Fibroblast of lung (primary cell): ENCODE results near the gene DLG4. TPM values are rescaled to one million over a fixed set of nuclear protein-coding genes. Genes with fewer than 3 reads are reported as not detected.

Experiments used
- DNase-seq, 2 donors: peaks; one replicate each; pipeline versions ENCODE4 v3.0.0 to v3.0.0-alpha.2; 2010; ENCODE audit warnings: low read depth in 2 of 2
- H2AFZ ChIP-seq: 2 replicates; pipeline ENCODE4 v1.5.1; 2012; ENCODE audit warnings: low read length, control low read depth, inconsistent platforms
- H3K27ac ChIP-seq: 2 replicates; pipeline ENCODE4 v1.5.1; 2011; ENCODE audit warnings: low read length, control low read depth; ENCODE audit not compliant: insufficient read depth
- H3K27me3 ChIP-seq: 2 replicates; pipeline ENCODE4 v1.5.1; 2011; ENCODE audit warnings: mild to moderate bottlenecking, low read length; ENCODE audit not compliant: control insufficient read depth, insufficient read depth
- H3K36me3 ChIP-seq: 2 replicates; pipeline ENCODE4 v1.5.1; 2011; ENCODE audit warnings: low read length; ENCODE audit not compliant: control insufficient read depth, insufficient read depth
- H3K4me1 ChIP-seq: 2 replicates; pipeline ENCODE4 v1.5.1; 2011; ENCODE audit warnings: low read length; ENCODE audit not compliant: control insufficient read depth, insufficient read depth; ENCODE audit errors: extremely low read depth
- H3K4me2 ChIP-seq: 2 replicates; pipeline ENCODE4 v1.5.1; 2011; ENCODE audit warnings: low read length, control low read depth; ENCODE audit not compliant: insufficient read depth; ENCODE audit errors: extremely low read depth
- H3K4me3 ChIP-seq, 4 experiments: fragments of 200-600 bp in 1 of 4; sonication (generic) in 1 of 4; replicated peaks in 1 of 4; 2 replicates each; pipeline ENCODE4 v1.5.1; 2011 to 2016; ENCODE audit warnings: low read length in 4 of 4, low read depth in 3 of 4, mild to moderate bottlenecking in 3 of 4, control low read depth in 2 of 4, inconsistent platforms in 1 of 4, mixed read lengths in 1 of 4; ENCODE audit not compliant: insufficient read depth in 1 of 4; ENCODE audit errors: control extremely low read depth in 1 of 4
- H3K79me2 ChIP-seq: 2 replicates; pipeline ENCODE4 v1.5.1; 2012; ENCODE audit warnings: mild to moderate bottlenecking, low read length, inconsistent platforms; ENCODE audit not compliant: control insufficient read depth, insufficient read depth
- H3K9ac ChIP-seq: 2 replicates; pipeline ENCODE4 v1.5.1; 2011; ENCODE audit warnings: mild to moderate bottlenecking, low read length, control low read depth; ENCODE audit not compliant: insufficient read depth
- H3K9me3 ChIP-seq: 2 replicates; pipeline ENCODE4 v1.5.1; 2012; ENCODE audit warnings: low read depth, low read length; ENCODE audit not compliant: control insufficient read depth, insufficient read depth
- H4K20me1 ChIP-seq: 2 replicates; pipeline ENCODE4 v1.5.1; 2011; ENCODE audit warnings: low read length; ENCODE audit not compliant: control insufficient read depth, insufficient read depth; ENCODE audit errors: extremely low read depth
- EZH2 ChIP-seq: IDR thresholded peaks from 2 replicates; pipeline ENCODE4 v1.5.1; 2012; ENCODE audit warnings: low read length, control low read depth, mild to moderate bottlenecking; ENCODE audit errors: missing control alignments
- polyA plus RNA-seq, 2 donors: library from polyadenylated mRNA; depleted of rRNA in 1 of 2; stranded (reverse) in 1 of 2; unstranded in 1 of 2; fragments of >200 nt; gene quantifications; 2 replicates each; pipeline ENCODE4 v1.2.1, GENCODE V29; 2011 to 2012; ENCODE audit warnings: missing spikeins in 1 of 2
- total RNA-seq: library from RNA; depleted of rRNA; stranded (reverse); fragments of >200 nt; gene quantifications from 2 replicates; pipeline ENCODE4 v1.2.1, GENCODE V29; 2014
- TF ChIP-seq, protein P1 (sequence below), 2 donors: IDR thresholded peaks in 1 of 2; conservative IDR thresholded peaks in 1 of 2; 1 replicate in 1 of 2; 2 replicates in 1 of 2; pipeline ENCODE4 v1.5.1; 2011 to 2012; ENCODE audit warnings: low read length in 2 of 2, control low read depth in 1 of 2, inconsistent platforms in 1 of 2, low read depth in 1 of 2, mild to moderate bottlenecking in 1 of 2

Gene DLG4
- total and polyA plus RNA-seq, 2 donors (not counting 1 experiment from before 2014, with no cell fraction given) = 11.3 to 22.0 TPM

- TF ChIP-seq, protein P1, sequence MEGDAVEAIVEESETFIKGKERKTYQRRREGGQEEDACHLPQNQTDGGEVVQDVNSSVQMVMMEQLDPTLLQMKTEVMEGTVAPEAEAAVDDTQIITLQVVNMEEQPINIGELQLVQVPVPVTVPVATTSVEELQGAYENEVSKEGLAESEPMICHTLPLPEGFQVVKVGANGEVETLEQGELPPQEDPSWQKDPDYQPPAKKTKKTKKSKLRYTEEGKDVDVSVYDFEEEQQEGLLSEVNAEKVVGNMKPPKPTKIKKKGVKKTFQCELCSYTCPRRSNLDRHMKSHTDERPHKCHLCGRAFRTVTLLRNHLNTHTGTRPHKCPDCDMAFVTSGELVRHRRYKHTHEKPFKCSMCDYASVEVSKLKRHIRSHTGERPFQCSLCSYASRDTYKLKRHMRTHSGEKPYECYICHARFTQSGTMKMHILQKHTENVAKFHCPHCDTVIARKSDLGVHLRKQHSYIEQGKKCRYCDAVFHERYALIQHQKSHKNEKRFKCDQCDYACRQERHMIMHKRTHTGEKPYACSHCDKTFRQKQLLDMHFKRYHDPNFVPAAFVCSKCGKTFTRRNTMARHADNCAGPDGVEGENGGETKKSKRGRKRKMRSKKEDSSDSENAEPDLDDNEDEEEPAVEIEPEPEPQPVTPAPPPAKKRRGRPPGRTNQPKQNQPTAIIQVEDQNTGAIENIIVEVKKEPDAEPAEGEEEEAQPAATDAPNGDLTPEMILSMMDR (conservative IDR thresholded peaks at IDR 0.05 in 1 of 2, IDR thresholded peaks at IDR 0.05 in 1 of 2; ENCODE audit: low read depth in 1 of 2, low read length in 2 of 2) = no peak
- no peak for TF ChIP-seq EZH2
- Histone ChIP-seq H3K36me3 (peaks cover 12% of the 10 kb centered on the region), H3K79me2 (peaks cover 3% of the 10 kb centered on the region), H3K9ac (peak overlapping the region; percentile 86), H2AFZ (no peak overlapping the region), H3K27ac (peak overlapping the region; percentile 82), H3K27me3 (no peaks in the 10 kb centered on the region), H3K4me1 (peaks cover 5% of the 10 kb centered on the region), H3K9me3 (no peaks in the 10 kb centered on the region), H3K4me3 (peak overlapping the region in 3 of 4 experiments; percentile 45 to 61 (median 45)), H3K4me2 (peak overlapping the region; percentile 77), H4K20me1 (no peaks in the 10 kb centered on the region)
- no peak for DNase-seq
These were observed 14.1 kb downstream of the DLG4 start for GRCh38 chr17:7205561-7205960.

DNA sequence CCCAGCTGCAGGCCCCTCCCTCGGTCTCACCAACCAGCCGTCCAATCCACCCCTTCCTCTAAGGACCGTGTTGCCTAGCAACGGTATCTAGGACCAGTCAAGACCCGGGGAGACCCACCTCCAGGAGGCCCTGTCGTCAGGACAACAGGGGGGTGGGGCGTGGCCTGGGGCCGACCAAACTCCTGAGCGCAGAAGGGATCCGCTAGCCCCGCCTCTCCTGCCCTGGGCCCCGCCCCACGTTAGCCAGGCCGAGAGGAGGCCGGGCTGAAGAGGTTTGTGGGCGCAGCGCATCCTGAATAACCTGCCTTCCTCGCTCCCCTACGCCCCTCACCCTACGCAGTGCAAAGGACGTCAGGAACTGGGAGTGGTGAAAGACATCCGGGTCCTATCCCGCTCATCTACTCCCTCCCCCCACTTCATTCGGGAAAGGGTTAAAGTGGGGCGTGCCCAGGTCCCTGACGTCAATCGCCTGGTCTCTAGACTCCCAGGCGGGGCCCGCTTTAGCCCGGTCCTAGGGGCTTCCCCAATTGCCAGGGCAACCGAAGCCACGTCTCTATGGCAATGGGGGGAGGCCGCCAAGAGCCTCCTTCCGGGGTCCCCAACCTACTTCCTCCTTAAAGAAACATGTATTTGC, 14.7 kb downstream of the DLG4 start:
- Histone ChIP-seq H3K36me3 (peaks cover 12% of the 10 kb centered on the region), H3K4me2 (peak overlapping the region; percentile 77), H3K9ac (peak overlapping the region; percentile 86), H2AFZ (peak overlapping the region; percentile 85), H3K4me3 (peak overlapping the region; percentile 45 to 61 (median 48)), H4K20me1 (no peaks in the 10 kb centered on the region), H3K27me3 (no peaks in the 10 kb centered on the region), H3K9me3 (no peaks in the 10 kb centered on the region), H3K79me2 (peaks cover 3% of the 10 kb centered on the region), H3K4me1 (peaks cover 5% of the 10 kb centered on the region), H3K27ac (peak overlapping the region; percentile 82)
- no peak for TF ChIP-seq EZH2
- TF ChIP-seq, protein P1 (conservative IDR thresholded peaks at IDR 0.05 in 1 of 2, IDR thresholded peaks at IDR 0.05 in 1 of 2; ENCODE audit: low read depth in 1 of 2, low read length in 2 of 2) = no peak
- DNase-seq = peak; percentile 79 to 85

DNA sequence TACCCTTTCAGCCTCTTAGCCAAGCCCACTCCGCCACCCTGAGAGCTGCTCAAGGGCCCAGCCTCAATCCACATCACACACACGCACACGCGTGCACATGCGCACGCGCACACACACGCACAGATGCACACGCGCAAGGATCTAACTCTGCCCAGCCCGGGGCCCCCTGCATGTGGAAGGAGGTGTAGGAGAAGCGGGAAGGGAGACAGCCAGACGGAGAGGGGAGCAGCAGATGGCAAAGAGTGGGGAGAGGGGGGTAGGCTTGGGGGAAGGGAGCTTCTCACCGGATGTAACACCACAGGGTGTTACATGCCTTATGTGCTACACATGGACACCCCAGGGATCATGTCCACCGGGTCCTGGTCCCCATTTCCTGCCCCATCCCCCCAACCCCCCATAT, 15.3 kb downstream of the DLG4 start:
- Histone ChIP-seq H3K4me1 (peaks cover 5% of the 10 kb centered on the region), H3K4me3 (peak overlapping the region in 3 of 4 experiments; percentile 45 to 61 (median 45)), H3K9ac (no peak overlapping the region), H3K27me3 (no peaks in the 10 kb centered on the region), H4K20me1 (no peaks in the 10 kb centered on the region), H3K27ac (peak overlapping the region; percentile 82), H3K4me2 (peak overlapping the region; percentile 77), H3K79me2 (peaks cover 3% of the 10 kb centered on the region), H2AFZ (no peak overlapping the region), H3K9me3 (no peaks in the 10 kb centered on the region), H3K36me3 (peaks cover 12% of the 10 kb centered on the region)
- DNase-seq = no peak
- no peak for TF ChIP-seq EZH2
- TF ChIP-seq, protein P1 (conservative IDR thresholded peaks at IDR 0.05 in 1 of 2, IDR thresholded peaks at IDR 0.05 in 1 of 2; ENCODE audit: low read depth in 1 of 2, low read length in 2 of 2) = no peak
